ENCODE measurements around the gene DMRT1.

- no peak for TF ChIP-seq CTCF (IDR thresholded peaks at IDR 0.05)
- TF ChIP-seq POLR2A (IDR thresholded peaks at IDR 0.05): no peak
Observed at GRCh38 chr9:795869-796268, 45.6 kb upstream of the DMRT1 start.
